AG09319 (cell line): ENCODE results near the gene PDE4B.
A peak's percentile ranks its signal among the peaks of the same experiment; 100 is the strongest.

Experiments used
- DNase-seq: peaks from one replicate; pipeline ENCODE4 v3.0.0-alpha.2; 2010; ENCODE audit warnings: low read depth; ENCODE audit errors: extremely low read depth
- CTCF ChIP-seq: IDR thresholded peaks from 2 replicates; pipeline ENCODE4 v1.5.1; 2011; ENCODE audit warnings: low read depth, mild to moderate bottlenecking, inconsistent platforms, low read length, moderate library complexity

PDE4B gene

GRCh38 chr1:65791396-65791795, 1.3 kb upstream of the PDE4B start:
- no peak for TF ChIP-seq CTCF
- no peak for DNase-seq

DNA sequence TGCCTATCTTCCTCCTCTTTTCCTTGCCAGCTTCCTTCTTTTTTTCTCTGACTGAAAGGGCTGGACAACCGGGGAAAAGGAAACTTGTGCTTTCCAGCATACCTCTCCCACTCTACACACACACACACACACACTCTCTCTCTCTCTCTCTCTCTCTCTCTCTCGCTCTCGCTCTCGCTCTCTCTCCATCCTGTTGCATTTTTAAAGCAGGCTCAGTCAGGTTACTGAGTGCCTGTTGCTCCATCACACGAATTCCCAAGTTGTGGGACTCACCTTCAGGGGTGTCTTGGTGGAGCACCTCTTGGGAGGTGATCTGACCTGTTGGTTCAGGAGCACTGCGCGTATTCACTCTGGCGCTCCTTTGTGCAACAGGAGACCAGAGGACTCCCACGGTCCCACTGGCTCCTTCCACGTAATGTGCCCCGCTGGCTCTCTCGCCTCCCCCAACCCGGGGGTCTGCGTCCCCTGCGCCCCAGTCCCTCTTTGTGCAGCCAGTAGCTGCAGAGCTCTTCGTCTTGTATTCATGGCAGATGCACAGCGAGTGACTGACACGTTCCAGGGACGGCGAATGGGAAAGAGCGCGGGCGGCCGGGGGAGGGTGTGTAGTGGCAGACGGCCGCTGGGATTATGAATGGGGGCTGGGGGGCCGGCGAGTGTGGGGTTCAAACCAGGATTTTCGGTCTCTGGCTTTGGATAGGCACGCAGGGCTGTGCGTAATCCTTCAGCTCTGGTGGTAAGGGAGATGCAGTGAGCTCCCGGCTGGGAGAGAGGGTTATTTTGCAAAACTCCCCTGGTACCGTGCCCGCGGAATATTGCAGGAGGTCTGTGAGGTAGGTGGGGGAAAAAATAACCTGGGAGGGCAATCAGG, 660 bp upstream of the PDE4B start:
- TF ChIP-seq CTCF = no peak
- no peak for DNase-seq

- TF ChIP-seq CTCF = no peak
- no peak for DNase-seq
These were observed 651 bp downstream of the PDE4B start for GRCh38 chr1:65793359-65793732.

DNA sequence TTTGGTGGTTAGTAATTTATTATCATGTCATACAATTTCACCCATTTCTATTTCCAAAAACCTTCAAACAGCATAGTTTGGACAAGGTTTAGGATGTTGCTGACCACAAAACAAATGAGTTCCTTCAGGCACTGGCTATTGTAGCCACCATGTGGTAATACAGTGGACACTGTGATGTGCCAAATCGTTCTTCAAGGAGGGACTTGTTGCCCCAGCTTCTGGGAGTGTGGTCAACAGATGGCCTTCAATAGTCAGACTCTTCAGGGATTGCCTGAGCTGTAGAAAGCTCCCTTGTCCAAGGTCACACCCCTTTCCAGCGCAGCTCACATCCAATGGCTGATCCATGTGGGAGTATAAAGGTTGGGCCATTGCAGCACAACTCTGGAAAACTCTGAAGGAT, 2.6 kb downstream of the PDE4B start:
- no peak for TF ChIP-seq CTCF
- DNase-seq = no peak

DNA sequence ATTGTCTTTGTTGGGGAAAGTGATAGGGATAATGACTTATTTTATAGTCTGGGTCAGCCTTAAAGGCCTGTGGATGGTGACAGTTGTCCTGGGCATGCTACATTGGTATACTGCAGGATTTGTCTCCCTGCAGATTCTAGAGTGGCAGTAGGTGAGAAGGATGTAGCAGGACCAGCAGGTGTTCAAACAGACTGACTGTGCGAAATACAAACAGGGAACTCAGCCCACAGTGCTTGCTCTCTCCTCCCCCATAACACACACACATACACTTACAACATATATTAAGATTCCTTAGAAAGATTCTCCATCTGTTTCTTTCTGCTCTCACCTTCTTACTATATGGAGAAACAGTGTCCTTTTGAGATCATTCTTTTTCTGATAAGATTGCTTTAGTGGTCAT, 6.9 kb downstream of the PDE4B start:
- no peak for TF ChIP-seq CTCF
- no peak for DNase-seq

- no peak for DNase-seq
- no peak for TF ChIP-seq CTCF
These were observed 11.9 kb downstream of the PDE4B start for GRCh38 chr1:65804584-65804983.

- peak; percentile 41 for DNase-seq
These were observed 19.4 kb downstream of the PDE4B start for GRCh38 chr1:65812065-65812464.

More at GRCh38 chr1:65812065-65812464, 19.4 kb downstream of the PDE4B start:
- no peak for TF ChIP-seq CTCF
